ENCODE measurements around the gene EXOC4. TPM values are rescaled to one million over a fixed set of nuclear protein-coding genes. Genes with fewer than 3 reads are reported as not detected.

EXOC4 gene
- total and polyA plus RNA-seq, 2 of the 13 experiments (the other 11 are each of a cell fraction or from before 2014, with no cell fraction given): 22.5 to 39.0 TPM

DNA sequence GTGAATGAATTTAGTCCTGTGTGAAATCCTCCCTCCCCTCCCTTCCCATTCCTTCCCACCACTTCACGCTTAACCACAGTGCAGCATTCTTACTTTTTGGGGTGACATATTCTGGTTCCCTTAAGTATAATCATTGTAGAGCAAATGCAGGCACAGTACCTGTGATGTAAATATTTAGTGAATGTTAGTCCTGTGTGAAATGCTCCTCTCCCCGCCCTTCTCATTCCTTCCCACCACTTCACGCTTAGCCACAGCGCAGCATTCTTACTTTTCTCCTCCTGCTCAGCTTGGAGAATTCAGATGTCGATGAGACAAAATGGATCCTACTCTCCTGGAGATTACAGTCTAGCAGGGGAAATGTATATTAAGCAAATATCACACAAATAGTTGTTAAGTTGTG is 258.8 kb downstream of the EXOC4 start (continued):
- TF ChIP-seq ZNF562 (CRISPR knock-in tag; IDR thresholded peaks at IDR 0.05; ENCODE audit: borderline replicate concordance): no peak
- no peak for TF ChIP-seq THAP11 (CRISPR knock-in tag; IDR thresholded peaks at IDR 0.05)
- TF ChIP-seq STAG1 (CRISPR knock-in tag; IDR thresholded peaks at IDR 0.05): no peak
- TF ChIP-seq TAF15 (IDR thresholded peaks at IDR 0.05; ENCODE audit: low read depth, low read length, poor library complexity, severe bottlenecking): no peak
- no peak for TF ChIP-seq KDM4B (CRISPR knock-in tag; IDR thresholded peaks at IDR 0.05)
- TF ChIP-seq RBAK (CRISPR knock-in tag; IDR thresholded peaks at IDR 0.05): no peak
- TF ChIP-seq, protein P1, sequence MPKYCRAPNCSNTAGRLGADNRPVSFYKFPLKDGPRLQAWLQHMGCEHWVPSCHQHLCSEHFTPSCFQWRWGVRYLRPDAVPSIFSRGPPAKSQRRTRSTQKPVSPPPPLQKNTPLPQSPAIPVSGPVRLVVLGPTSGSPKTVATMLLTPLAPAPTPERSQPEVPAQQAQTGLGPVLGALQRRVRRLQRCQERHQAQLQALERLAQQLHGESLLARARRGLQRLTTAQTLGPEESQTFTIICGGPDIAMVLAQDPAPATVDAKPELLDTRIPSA (CRISPR knock-in tag; IDR thresholded peaks at IDR 0.05; ENCODE audit: borderline replicate concordance): no peak
- no peak for TF ChIP-seq ZNF546 (CRISPR knock-in tag; conservative IDR thresholded peaks at IDR 0.05)
- no peak for TF ChIP-seq MXI1 (IDR thresholded peaks at IDR 0.05; ENCODE audit: borderline replicate concordance, low read depth, low read length)
- no peak for TF ChIP-seq ZNF333 (CRISPR knock-in tag; IDR thresholded peaks at IDR 0.05; ENCODE audit: borderline replicate concordance)
- TF ChIP-seq, protein P2, sequence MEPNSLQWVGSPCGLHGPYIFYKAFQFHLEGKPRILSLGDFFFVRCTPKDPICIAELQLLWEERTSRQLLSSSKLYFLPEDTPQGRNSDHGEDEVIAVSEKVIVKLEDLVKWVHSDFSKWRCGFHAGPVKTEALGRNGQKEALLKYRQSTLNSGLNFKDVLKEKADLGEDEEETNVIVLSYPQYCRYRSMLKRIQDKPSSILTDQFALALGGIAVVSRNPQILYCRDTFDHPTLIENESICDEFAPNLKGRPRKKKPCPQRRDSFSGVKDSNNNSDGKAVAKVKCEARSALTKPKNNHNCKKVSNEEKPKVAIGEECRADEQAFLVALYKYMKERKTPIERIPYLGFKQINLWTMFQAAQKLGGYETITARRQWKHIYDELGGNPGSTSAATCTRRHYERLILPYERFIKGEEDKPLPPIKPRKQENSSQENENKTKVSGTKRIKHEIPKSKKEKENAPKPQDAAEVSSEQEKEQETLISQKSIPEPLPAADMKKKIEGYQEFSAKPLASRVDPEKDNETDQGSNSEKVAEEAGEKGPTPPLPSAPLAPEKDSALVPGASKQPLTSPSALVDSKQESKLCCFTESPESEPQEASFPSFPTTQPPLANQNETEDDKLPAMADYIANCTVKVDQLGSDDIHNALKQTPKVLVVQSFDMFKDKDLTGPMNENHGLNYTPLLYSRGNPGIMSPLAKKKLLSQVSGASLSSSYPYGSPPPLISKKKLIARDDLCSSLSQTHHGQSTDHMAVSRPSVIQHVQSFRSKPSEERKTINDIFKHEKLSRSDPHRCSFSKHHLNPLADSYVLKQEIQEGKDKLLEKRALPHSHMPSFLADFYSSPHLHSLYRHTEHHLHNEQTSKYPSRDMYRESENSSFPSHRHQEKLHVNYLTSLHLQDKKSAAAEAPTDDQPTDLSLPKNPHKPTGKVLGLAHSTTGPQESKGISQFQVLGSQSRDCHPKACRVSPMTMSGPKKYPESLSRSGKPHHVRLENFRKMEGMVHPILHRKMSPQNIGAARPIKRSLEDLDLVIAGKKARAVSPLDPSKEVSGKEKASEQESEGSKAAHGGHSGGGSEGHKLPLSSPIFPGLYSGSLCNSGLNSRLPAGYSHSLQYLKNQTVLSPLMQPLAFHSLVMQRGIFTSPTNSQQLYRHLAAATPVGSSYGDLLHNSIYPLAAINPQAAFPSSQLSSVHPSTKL (CRISPR knock-in tag; IDR thresholded peaks at IDR 0.05): no peak
- TF ChIP-seq, protein P3, sequence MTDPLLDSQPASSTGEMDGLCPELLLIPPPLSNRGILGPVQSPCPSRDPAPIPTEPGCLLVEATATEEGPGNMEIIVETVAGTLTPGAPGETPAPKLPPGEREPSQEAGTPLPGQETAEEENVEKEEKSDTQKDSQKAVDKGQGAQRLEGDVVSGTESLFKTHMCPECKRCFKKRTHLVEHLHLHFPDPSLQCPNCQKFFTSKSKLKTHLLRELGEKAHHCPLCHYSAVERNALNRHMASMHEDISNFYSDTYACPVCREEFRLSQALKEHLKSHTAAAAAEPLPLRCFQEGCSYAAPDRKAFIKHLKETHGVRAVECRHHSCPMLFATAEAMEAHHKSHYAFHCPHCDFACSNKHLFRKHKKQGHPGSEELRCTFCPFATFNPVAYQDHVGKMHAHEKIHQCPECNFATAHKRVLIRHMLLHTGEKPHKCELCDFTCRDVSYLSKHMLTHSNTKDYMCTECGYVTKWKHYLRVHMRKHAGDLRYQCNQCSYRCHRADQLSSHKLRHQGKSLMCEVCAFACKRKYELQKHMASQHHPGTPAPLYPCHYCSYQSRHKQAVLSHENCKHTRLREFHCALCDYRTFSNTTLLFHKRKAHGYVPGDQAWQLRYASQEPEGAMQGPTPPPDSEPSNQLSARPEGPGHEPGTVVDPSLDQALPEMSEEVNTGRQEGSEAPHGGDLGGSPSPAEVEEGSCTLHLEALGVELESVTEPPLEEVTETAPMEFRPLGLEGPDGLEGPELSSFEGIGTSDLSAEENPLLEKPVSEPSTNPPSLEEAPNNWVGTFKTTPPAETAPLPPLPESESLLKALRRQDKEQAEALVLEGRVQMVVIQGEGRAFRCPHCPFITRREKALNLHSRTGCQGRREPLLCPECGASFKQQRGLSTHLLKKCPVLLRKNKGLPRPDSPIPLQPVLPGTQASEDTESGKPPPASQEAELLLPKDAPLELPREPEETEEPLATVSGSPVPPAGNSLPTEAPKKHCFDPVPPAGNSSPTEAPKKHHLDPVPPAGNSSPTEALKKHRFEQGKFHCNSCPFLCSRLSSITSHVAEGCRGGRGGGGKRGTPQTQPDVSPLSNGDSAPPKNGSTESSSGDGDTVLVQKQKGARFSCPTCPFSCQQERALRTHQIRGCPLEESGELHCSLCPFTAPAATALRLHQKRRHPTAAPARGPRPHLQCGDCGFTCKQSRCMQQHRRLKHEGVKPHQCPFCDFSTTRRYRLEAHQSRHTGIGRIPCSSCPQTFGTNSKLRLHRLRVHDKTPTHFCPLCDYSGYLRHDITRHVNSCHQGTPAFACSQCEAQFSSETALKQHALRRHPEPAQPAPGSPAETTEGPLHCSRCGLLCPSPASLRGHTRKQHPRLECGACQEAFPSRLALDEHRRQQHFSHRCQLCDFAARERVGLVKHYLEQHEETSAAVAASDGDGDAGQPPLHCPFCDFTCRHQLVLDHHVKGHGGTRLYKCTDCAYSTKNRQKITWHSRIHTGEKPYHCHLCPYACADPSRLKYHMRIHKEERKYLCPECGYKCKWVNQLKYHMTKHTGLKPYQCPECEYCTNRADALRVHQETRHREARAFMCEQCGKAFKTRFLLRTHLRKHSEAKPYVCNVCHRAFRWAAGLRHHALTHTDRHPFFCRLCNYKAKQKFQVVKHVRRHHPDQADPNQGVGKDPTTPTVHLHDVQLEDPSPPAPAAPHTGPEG (CRISPR knock-in tag; IDR thresholded peaks at IDR 0.05): no peak

Data from HepG2 (cell line).